Measurements from ENCODE around the gene ZNF444.
"Not testable (repeated sequence)": the region's sequence is repeated elsewhere in the genome, so short reads cannot be mapped to it uniquely, and the experiment has no call there.

Gene ZNF444

DNA sequence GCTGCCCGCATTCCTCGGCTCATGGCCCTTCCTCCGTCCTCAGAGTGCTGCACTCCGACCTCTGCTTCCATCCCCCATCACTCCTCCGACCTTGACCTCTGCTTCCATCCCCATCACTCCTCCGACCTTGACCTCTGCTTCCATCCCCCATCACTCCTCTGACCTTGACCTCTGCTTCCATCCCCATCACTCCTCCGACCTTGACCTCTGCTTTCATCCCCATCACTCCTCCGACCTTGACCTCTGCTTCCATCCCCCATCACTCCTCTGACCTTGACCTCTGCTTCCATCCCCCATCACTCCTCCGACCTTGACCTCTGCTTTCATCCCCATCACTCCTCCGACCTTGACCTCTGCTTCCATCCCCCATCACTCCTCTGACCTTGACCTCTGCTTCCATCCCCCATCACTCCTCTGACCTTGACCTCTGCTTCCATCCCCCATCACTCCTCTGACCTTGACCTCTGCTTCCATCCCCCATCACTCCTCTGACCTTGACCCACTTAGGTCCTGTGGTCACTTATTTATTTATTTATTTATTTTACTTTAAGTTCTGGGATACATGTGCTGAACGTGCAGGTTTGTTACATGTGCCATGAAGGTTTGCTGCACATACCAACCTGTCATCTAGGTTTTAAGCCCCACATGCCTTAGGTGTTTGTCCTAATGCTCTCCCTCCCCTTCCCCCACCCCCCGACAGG, 8.0 kb downstream of the ZNF444 start:
- peaks cover 27% of the 10 kb centered on the region for H3K36me3 ChIP-seq (ENCODE audit: insufficient read depth, low read length)
- not testable (repeated sequence) for H2AFZ ChIP-seq (ENCODE audit: low read depth, low read length); H3K27me3 ChIP-seq (ENCODE audit: insufficient read depth, low read length); H3K4me3 ChIP-seq (ENCODE audit: low read length); H3K4me1 ChIP-seq (ENCODE audit: insufficient read depth, low read length)
- peaks cover 19% of the 10 kb centered on the region for H3K9me3 ChIP-seq (ENCODE audit: low read length)

DNA sequence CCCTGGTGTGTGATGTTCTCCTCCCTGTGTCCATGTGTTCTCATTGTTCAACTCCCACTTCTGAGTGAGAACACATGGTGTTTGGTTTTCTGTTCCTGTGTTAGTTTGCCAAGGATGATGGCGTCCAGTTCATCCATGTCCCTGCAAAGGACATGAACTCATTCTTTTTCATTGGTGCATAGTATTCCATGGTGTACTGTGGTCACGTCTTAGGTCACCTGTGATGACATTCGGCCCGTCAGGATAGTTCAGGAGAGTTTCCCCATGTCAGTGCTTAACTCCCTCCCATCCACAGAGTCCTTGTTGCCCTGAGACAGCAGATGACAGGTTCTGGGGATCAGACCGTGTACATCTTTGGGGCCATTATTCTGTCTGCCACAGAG, 8.6 kb downstream of the ZNF444 start:
- Histone ChIP-seq H3K27me3 (ENCODE audit: insufficient read depth, low read length) (no peaks in the 10 kb centered on the region), H3K4me3 (ENCODE audit: low read length) (no peak overlapping the region), H3K36me3 (ENCODE audit: insufficient read depth, low read length) (peaks cover 27% of the 10 kb centered on the region), H3K4me1 (ENCODE audit: insufficient read depth, low read length) (no peaks in the 10 kb centered on the region), H3K9me3 (ENCODE audit: low read length) (peaks cover 19% of the 10 kb centered on the region), H2AFZ (ENCODE audit: low read depth, low read length) (no peak overlapping the region)

DNA sequence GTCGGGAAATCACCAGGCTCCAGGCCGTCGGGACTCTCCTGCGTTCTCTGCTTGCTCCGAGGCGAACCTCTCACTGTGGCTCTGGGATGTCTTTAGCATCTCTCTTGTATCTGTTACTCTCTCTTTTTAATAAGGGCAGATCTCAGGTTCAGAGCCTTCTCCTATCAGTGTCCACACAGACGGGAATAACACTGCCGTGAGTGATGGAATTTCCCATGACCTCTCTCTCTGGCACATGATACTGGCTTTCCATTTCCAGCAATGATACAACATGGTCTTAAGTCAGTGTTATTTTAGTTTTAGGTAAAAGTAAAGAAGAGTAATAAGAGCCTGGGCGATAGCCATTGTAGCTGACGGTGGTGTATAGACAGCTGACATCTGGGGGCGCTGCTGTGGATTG, 9.3 kb downstream of the ZNF444 start:
- Histone ChIP-seq H3K4me3 (ENCODE audit: low read length) (no peak overlapping the region), H3K4me1 (ENCODE audit: insufficient read depth, low read length) (no peaks in the 10 kb centered on the region), H3K9me3 (ENCODE audit: low read length) (peaks cover 19% of the 10 kb centered on the region), H3K36me3 (ENCODE audit: insufficient read depth, low read length) (peaks cover 33% of the 10 kb centered on the region), H2AFZ (ENCODE audit: low read depth, low read length) (no peak overlapping the region), H3K27me3 (ENCODE audit: insufficient read depth, low read length) (no peaks in the 10 kb centered on the region)

DNA sequence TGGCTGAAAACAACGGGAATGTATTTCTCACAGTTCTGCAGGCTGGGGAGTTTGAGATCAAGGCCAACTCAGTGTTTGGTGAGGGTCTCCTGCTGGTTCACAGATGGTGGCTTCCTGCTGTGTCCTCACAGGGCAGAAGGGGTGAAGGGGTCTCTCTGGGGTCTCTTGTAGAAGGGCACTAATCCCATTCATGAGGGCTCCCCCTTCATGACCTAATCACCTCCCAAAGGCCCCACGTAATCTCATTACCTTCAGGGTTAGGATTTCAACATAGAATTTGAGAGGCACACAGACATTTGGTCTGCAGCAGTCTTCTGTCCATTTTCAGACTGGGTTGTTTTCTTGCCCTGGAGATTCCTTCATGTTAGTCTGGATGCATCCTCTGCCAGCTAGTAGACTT, 11.6 kb downstream of the ZNF444 start:
- Histone ChIP-seq H3K9me3 (ENCODE audit: low read length) (peaks cover 11% of the 10 kb centered on the region), H3K4me1 (ENCODE audit: insufficient read depth, low read length) (no peaks in the 10 kb centered on the region), H3K4me3 (ENCODE audit: low read length) (no peak overlapping the region), H2AFZ (ENCODE audit: low read depth, low read length) (no peak overlapping the region), H3K27me3 (ENCODE audit: insufficient read depth, low read length) (no peaks in the 10 kb centered on the region), H3K36me3 (ENCODE audit: insufficient read depth, low read length) (peaks cover 39% of the 10 kb centered on the region)

DNA sequence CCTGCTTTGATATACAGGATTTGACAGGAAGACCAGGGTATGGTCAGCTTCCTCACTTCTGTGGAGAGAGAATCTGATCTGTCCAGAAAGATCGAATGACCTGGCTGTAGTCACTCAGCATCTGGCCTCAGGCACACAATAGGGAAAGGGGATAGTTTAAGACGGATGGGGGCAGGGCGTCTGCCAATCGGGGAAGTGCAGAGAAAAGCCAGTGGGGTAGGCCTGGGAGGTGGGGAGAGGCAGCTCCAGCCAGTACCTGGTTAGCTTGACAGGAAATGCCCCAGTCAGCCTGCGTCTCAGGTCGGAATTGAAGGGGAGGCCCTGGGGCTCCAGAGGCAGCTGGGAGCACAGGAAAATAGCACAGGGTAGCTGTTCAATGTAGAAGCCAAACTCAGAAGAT, 12.4 kb downstream of the ZNF444 start:
- peaks cover 5% of the 10 kb centered on the region for H3K9me3 ChIP-seq (ENCODE audit: low read length)
- no peak overlapping the region for H3K4me3 ChIP-seq (ENCODE audit: low read length)
- peaks cover 31% of the 10 kb centered on the region for H3K36me3 ChIP-seq (ENCODE audit: insufficient read depth, low read length)
- H2AFZ ChIP-seq (ENCODE audit: low read depth, low read length) = no peak overlapping the region
- H3K4me1 ChIP-seq (ENCODE audit: insufficient read depth, low read length) = no peaks in the 10 kb centered on the region
- H3K27me3 ChIP-seq (ENCODE audit: insufficient read depth, low read length) = no peaks in the 10 kb centered on the region

DNA sequence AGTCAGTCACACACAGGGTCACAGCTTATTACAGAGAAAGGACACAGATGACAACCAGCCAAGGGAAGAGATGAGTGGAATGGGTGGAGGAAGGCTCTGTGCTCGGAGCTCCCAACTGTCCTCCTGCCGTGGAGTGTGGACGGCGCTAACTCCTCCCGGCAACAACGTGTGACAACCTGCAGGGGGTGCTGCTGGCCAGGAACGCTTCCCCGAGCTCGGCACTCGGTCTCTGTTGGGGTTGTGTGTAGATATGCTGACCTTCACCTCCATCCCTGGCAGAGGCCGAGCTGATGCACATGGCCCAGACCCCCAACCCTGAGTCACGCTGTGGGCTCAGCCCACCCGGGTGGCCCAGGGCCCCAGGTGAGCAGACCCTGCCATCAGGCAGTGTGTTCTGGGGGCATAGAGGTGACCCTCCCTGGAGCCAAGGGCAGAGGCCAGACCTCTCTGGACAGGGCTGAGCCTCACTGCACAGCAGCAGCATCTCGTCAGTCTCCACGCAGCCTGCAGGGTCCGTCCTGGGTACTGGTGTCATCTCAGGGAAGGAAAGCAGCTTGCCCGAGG, 14.1 kb downstream of the ZNF444 start:
- Histone ChIP-seq H3K9me3 (ENCODE audit: low read length) (no peaks in the 10 kb centered on the region), H3K4me3 (ENCODE audit: low read length) (no peak overlapping the region), H3K27me3 (ENCODE audit: insufficient read depth, low read length) (no peaks in the 10 kb centered on the region), H3K4me1 (ENCODE audit: insufficient read depth, low read length) (no peaks in the 10 kb centered on the region), H3K36me3 (ENCODE audit: insufficient read depth, low read length) (peaks cover 33% of the 10 kb centered on the region), H2AFZ (ENCODE audit: low read depth, low read length) (no peak overlapping the region)

DNA sequence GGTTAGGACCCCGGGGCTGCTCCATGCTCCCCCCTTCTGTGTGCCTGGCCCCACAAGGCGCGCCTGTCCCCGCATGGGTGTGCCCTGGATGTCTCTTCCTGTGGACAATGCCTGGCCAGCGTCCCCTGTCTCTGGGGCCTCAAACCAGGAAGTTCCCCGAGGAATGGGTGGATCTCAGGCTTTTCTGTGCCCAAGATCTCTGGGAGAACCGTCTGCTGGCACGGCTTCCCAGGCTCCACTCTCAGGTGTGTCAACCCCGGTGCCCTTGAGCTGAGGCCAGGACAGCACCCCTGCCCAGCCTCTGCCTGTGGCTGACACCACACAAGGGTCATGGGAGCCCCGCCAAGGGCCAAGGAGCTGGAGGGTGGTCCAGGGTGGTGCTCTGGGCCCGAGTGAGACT, 15.7 kb downstream of the ZNF444 start:
- H3K27me3 ChIP-seq (ENCODE audit: insufficient read depth, low read length) = no peaks in the 10 kb centered on the region
- H3K36me3 ChIP-seq (ENCODE audit: insufficient read depth, low read length) = peaks cover 33% of the 10 kb centered on the region
- no peaks in the 10 kb centered on the region for H3K4me1 ChIP-seq (ENCODE audit: insufficient read depth, low read length)
- H3K4me3 ChIP-seq (ENCODE audit: low read length) = no peak overlapping the region
- no peak overlapping the region for H2AFZ ChIP-seq (ENCODE audit: low read depth, low read length)
- H3K9me3 ChIP-seq (ENCODE audit: low read length) = no peaks in the 10 kb centered on the region

DNA sequence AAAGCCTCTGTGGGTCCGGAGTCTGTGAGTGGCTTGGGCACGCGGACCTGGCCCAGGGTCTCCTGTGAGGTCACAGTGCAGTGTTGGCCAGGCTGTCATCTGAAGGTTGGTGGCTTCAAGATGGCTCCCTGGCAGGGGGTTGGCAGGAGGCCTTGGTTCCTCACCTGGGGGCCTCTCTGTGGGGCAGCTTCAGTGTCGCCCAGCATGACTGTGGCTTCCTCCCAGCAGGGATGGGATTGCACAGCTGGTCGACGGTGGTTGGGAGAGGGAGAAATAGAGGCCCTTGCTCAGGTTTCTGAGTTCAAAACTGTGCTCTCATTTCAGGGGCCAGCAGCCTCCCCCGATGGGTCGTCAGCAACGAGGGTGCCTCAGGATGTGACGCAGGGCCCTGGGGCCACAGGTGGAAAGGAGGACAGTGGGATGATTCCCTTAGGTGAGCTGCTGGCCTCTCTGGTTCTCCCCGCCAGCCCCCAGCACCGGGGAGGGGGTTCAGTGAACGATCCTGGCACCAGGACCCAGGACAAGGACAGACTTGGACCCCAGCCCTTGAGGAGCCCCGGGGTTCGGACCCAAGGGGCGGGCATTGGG, 17.2 kb downstream of the ZNF444 start:
- no peaks in the 10 kb centered on the region for H3K4me1 ChIP-seq (ENCODE audit: insufficient read depth, low read length)
- no peak overlapping the region for H2AFZ ChIP-seq (ENCODE audit: low read depth, low read length)
- H3K36me3 ChIP-seq (ENCODE audit: insufficient read depth, low read length) = peaks cover 33% of the 10 kb centered on the region
- H3K9me3 ChIP-seq (ENCODE audit: low read length) = no peaks in the 10 kb centered on the region
- no peaks in the 10 kb centered on the region for H3K27me3 ChIP-seq (ENCODE audit: insufficient read depth, low read length)
- H3K4me3 ChIP-seq (ENCODE audit: low read length) = no peak overlapping the region

DNA sequence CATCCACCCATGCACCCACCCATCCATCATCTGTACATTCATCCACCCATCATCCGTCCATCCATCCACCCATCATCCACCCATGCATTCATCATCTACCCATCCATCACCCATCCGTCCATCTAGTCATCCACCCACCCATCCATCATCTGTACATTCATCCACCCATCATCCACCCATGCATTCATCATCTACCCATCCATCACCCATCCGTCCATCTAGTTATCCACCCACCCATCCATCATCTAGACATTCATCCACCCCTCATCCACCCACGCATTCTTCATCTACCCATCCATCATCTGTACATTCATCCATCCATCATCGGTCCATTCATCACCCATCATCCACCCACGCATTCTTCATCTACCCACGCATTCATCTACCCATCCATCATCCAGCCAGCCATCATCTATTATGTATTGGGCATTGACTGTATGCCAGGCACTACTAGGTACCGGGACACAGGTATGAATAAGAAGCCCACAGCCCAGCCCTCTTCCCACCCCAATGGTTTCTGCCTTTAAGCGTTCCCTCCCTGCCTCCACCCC, 18.0 kb downstream of the ZNF444 start:
- Histone ChIP-seq H2AFZ (ENCODE audit: low read depth, low read length) (no peak overlapping the region), H3K9me3 (ENCODE audit: low read length) (no peaks in the 10 kb centered on the region), H3K27me3 (ENCODE audit: insufficient read depth, low read length) (no peaks in the 10 kb centered on the region), H3K36me3 (ENCODE audit: insufficient read depth, low read length) (peaks cover 33% of the 10 kb centered on the region), H3K4me3 (ENCODE audit: low read length) (no peak overlapping the region), H3K4me1 (ENCODE audit: insufficient read depth, low read length) (no peaks in the 10 kb centered on the region)

DNA sequence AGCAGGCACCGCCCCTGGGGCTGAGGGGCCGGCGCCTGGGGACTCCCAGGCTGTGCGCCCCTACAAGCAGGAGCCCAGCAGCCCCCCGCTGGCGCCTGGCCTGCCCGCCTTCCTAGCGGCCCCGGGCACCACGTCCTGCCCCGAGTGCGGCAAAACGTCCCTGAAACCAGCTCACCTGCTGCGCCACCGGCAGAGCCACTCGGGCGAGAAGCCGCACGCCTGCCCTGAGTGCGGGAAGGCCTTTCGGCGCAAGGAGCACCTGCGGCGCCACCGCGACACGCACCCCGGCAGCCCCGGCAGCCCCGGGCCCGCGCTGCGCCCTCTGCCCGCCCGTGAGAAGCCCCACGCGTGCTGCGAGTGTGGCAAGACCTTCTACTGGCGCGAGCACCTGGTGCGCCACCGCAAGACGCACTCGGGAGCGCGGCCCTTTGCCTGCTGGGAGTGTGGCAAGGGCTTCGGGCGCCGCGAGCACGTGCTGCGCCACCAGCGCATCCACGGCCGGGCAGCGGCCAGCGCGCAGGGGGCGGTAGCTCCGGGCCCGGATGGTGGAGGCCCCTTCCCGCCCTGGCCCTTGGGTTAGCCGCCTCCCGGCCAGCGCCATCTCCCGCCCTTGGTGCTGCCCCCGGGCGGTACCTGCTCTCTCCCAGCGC, 18.7 kb downstream of the ZNF444 start:
- Histone ChIP-seq H3K36me3 (ENCODE audit: insufficient read depth, low read length) (peaks cover 33% of the 10 kb centered on the region), H2AFZ (ENCODE audit: low read depth, low read length) (no peak overlapping the region), H3K4me3 (ENCODE audit: low read length) (no peak overlapping the region), H3K27me3 (ENCODE audit: insufficient read depth, low read length) (no peaks in the 10 kb centered on the region), H3K4me1 (ENCODE audit: insufficient read depth, low read length) (no peaks in the 10 kb centered on the region), H3K9me3 (ENCODE audit: low read length) (no peaks in the 10 kb centered on the region)

DNA sequence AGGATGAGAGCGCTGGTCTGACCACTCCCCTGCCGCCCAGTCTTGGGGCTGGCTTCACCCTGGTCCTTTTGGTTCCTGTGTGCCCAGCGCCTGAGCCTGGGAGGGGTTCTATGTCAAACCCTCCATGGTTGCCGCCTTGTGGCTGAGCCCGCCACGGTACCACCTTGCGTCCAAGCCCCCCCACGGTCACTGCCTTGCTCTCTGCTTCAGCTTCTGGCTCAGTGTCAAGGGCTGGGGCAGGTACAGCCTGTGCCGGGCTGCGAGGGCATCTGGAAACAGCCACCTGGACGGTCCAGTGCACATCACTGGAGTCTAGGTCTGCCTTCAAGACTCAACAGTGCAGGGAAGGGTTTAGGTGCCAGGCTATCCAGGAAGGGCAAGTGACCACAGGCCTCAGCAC, 20.4 kb downstream of the ZNF444 start:
- Histone ChIP-seq H3K36me3 (ENCODE audit: insufficient read depth, low read length) (peaks cover 16% of the 10 kb centered on the region), H3K9me3 (ENCODE audit: low read length) (no peaks in the 10 kb centered on the region), H3K27me3 (ENCODE audit: insufficient read depth, low read length) (no peaks in the 10 kb centered on the region), H3K4me3 (ENCODE audit: low read length) (no peak overlapping the region), H2AFZ (ENCODE audit: low read depth, low read length) (no peak overlapping the region), H3K4me1 (ENCODE audit: insufficient read depth, low read length) (no peaks in the 10 kb centered on the region)

DNA sequence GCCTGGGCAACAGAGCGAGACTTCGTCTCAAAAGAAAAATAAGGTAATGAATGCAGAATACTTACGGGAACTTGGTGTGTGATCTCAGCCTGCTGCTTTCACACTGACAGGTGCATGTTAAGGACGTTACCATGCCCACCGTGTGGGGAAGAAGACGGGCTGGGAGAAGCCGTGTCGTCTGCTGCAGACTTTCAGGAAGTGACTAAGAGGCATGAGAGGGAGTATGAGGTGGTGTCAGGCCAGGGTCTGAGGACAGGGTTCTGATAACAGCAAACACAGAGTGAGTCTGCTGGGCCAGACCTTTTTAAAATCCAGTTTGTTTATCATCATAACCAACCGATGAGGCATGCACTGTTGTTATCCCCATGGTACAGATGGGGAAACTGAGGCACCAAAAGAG, 21.2 kb downstream of the ZNF444 start:
- Histone ChIP-seq H3K36me3 (ENCODE audit: insufficient read depth, low read length) (peaks cover 10% of the 10 kb centered on the region), H2AFZ (ENCODE audit: low read depth, low read length) (no peak overlapping the region), H3K4me3 (ENCODE audit: low read length) (no peak overlapping the region), H3K27me3 (ENCODE audit: insufficient read depth, low read length) (no peaks in the 10 kb centered on the region), H3K4me1 (ENCODE audit: insufficient read depth, low read length) (no peaks in the 10 kb centered on the region), H3K9me3 (ENCODE audit: low read length) (no peaks in the 10 kb centered on the region)

DNA sequence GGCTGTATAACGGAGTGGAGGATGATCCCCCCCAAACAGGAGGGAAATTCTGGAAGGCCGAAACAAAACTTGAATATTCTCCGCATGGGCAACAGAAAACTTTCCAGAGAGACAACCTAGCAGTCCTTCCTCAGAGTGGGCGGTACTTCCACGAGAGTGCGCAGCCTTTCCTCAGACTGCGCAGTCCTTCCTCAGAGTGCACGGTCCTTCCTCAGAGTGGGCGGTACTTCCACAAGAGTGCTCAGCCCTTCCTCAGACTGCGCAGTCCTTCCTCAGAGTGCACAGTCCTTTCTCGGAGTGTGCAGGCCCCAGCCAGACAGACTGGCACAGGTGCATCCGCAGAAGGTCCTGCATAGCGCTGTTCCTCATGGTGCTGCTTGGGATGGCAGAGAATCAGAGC, 22.0 kb downstream of the ZNF444 start:
- no peaks in the 10 kb centered on the region for H3K27me3 ChIP-seq (ENCODE audit: insufficient read depth, low read length)
- H3K4me1 ChIP-seq (ENCODE audit: insufficient read depth, low read length) = no peaks in the 10 kb centered on the region
- peaks cover 10% of the 10 kb centered on the region for H3K36me3 ChIP-seq (ENCODE audit: insufficient read depth, low read length)
- H3K9me3 ChIP-seq (ENCODE audit: low read length) = no peaks in the 10 kb centered on the region
- no peak overlapping the region for H3K4me3 ChIP-seq (ENCODE audit: low read length)
- H2AFZ ChIP-seq (ENCODE audit: low read depth, low read length) = no peak overlapping the region

Measured in neuron (in vitro differentiated cells).